ENCODE measurements around the gene GPX2.
A peak's percentile ranks its signal among the peaks of the same experiment; 100 is the strongest.

- TF ChIP-seq CTCF (IDR thresholded peaks at IDR 0.05) (no peak), POLR2A (IDR thresholded peaks at IDR 0.05) (peak; percentile 62)
Measured at GRCh38 chr14:64947710-64948611, 5.4 kb upstream of the GPX2 start.

Data from right lobe of liver (tissue), 4 donors.